ENCODE measurements around the gene ELOF1. TPM values are rescaled to one million over a fixed set of nuclear protein-coding genes. Genes with fewer than 3 reads are reported as not detected.
"Not testable (repeated sequence)": the region's sequence is repeated elsewhere in the genome, so short reads cannot be mapped to it uniquely, and the experiment has no call there.

The ELOF1 gene
- total RNA-seq (39.4 and 49.9 TPM in 2 replicates), polyA plus RNA-seq (80.2 and 92.6 TPM in 2 replicates), polyA minus RNA-seq (28.1 and 28.4 TPM in 2 replicates), Bru-seq, nascent RNA (percentile 61 among the genes with signal in this experiment), BruChase-seq, experiment 1, labeled RNA remaining after a 6-hour chase (percentile 74 among the genes with signal in this experiment), BruChase-seq, experiment 2, labeled RNA remaining after a 2-hour chase (percentile 71 among the genes with signal in this experiment)
- 62.7 and 66.4 TPM in 2 replicates for polyA plus RNA-seq (2011; cell fraction: cytosol; rRNA removed)
- polyA plus RNA-seq (2011; cell fraction: nucleus; rRNA removed) = 21.7 and 29.1 TPM in 2 replicates
- polyA plus RNA-seq (2012) = 52.9 and 56.2 TPM in 2 replicates
- polyA minus RNA-seq (2011; cell fraction: cytosol; rRNA and poly(A)+ RNA removed) = 29.0 TPM
- polyA minus RNA-seq (2011; cell fraction: nucleus; rRNA and poly(A)+ RNA removed) = 7.7 and 8.8 TPM in 2 replicates
- long read RNA-seq, transcript ELOF1-201 (4 exons, 1,019 nt) = major isoform, 38 of 72 reads
- long read RNA-seq, partial matches to known transcripts = 22 of 72 reads
- long read RNA-seq, other reads (novel, unspliced or antisense) = 9 of 72 reads

- dilution Hi-C loops (cut with MboI; ENCODE audit: extremely low pct_ligation_motif_present, low sequenced_read_pairs) (no loop called here), intact Hi-C loops (cut with micrococcal nuclease) (loop anchor here (1.0 to 2.0 kb wide), 3 partner anchors 28 to 54 kb away; partner anchors contain the start of genes ECSIT and ZNF653)
- ChIA-PET POLR2A (no interaction called here), CTCF (interaction anchor here (0.6 to 2.1 kb wide), 11 partner anchors 15 to 265 kb away, joined by 3 to 8 read pairs (median 4); partner anchors contain the start of gene ZNF653)
- Histone ChIP-seq H3K36me3 (ENCODE audit: control insufficient read depth in 2 of 2, extremely low read depth in 1 of 2, insufficient read depth in 2 of 2, low read length in 2 of 2) (peaks cover 0 to 4% of the 10 kb centered on the region in 2 experiments), H3K27me3 (ENCODE audit: control insufficient read depth in 2 of 2, insufficient read depth in 2 of 2, low read length in 2 of 2) (no peaks in the 10 kb centered on the region), H2AFZ (ENCODE audit: low read depth, low read length) (peak within 1 kb of the TSS; percentile 87), H4K20me1 (replicated peaks; ENCODE audit: control insufficient read depth, extremely low read depth, insufficient read depth, low read length) (no peaks in the 10 kb centered on the region), H3K4me1 (ENCODE audit: control insufficient read depth, extremely low read depth, insufficient read depth, low read length) (peaks cover 9% of the 10 kb centered on the region), H3K4me3 (replicated peaks in 1 of 3; ENCODE audit: insufficient read depth in 1 of 3, low read depth in 1 of 3, low read length in 3 of 3) (peak within 1 kb of the TSS; percentile 56 to 81 (median 58)), H3K79me2 (ENCODE audit: control insufficient read depth, insufficient read depth, low read length) (peaks cover 24% of the 10 kb centered on the region), H3K9ac (replicated peaks; ENCODE audit: extremely low read depth, insufficient read depth, low read length) (peak within 1 kb of the TSS; percentile 63), H3K9me1 (replicated peaks; ENCODE audit: control insufficient read depth, extremely low read depth, insufficient read depth, low read length) (no peaks in the 10 kb centered on the region), H3K4me2 (ENCODE audit: insufficient read depth, low read length) (peak within 1 kb of the TSS; percentile 90), H3K27ac (ENCODE audit: insufficient read depth, low read depth, low read length) (peak within 1 kb of the TSS; percentile 14), H3K9me3 (replicated peaks; ENCODE audit: control insufficient read depth, insufficient read depth, low read length) (no peaks in the 10 kb centered on the region)
- FAIRE-seq (peak; percentile 96), DNase-seq (ENCODE audit: low read depth, low spot score) (peak; percentile 97)
- peak; percentile 88 for TF ChIP-seq POLR2A (IDR thresholded peaks at IDR 0.05; ENCODE audit: low read depth, low read length)
- TF ChIP-seq FOS (IDR thresholded peaks at IDR 0.05; ENCODE audit: borderline replicate concordance, insufficient read depth, low read length) = no peak
- peak; percentile 94 for TF ChIP-seq POLR2AphosphoS5 (IDR thresholded peaks at IDR 0.05; ENCODE audit: insufficient read depth, low read depth, low read length)
- TSS peak; percentile 84 for BruUV-seq (replicated peaks)
Observed at GRCh38 chr19:11558881-11559828, at the start of gene ELOF1. Gene ELOF1, minus strand, starts transcription at chr19:11559230. Its CDS starts 4,883 bp downstream, at chr19:11554347.

GRCh38 chr19:11606484-11606883 lies 47.5 kb upstream of the ELOF1 start:
- ChIA-PET CTCF (no interaction called here), POLR2A (no interaction called here)
- H2AFZ ChIP-seq (ENCODE audit: low read depth, low read length) = no peak overlapping the region
- no peaks in the 10 kb centered on the region for H3K27me3 ChIP-seq (ENCODE audit: control insufficient read depth in 2 of 2, insufficient read depth in 2 of 2, low read length in 2 of 2)
- peaks cover 0 to 1% of the 10 kb centered on the region in 2 experiments for H3K36me3 ChIP-seq (ENCODE audit: control insufficient read depth in 2 of 2, extremely low read depth in 1 of 2, insufficient read depth in 2 of 2, low read length in 2 of 2)
- H4K20me1 ChIP-seq (replicated peaks; ENCODE audit: control insufficient read depth, extremely low read depth, insufficient read depth, low read length) = no peaks in the 10 kb centered on the region
- H3K27ac ChIP-seq (ENCODE audit: insufficient read depth, low read depth, low read length) = no peak overlapping the region
- dilution Hi-C loops (cut with MboI; ENCODE audit: extremely low pct_ligation_motif_present, low sequenced_read_pairs) (no loop called here), intact Hi-C loops (cut with micrococcal nuclease) (no loop called here)
- no peaks in the 10 kb centered on the region for H3K4me1 ChIP-seq (ENCODE audit: control insufficient read depth, extremely low read depth, insufficient read depth, low read length)
- TF ChIP-seq POLR2AphosphoS5 (IDR thresholded peaks at IDR 0.05; ENCODE audit: insufficient read depth, low read depth, low read length) (no peak), GATA2 (IDR thresholded peaks at IDR 0.05; ENCODE audit: insufficient read depth, insufficient read length, low read depth, low read length) (no peak), FOS (IDR thresholded peaks at IDR 0.05; ENCODE audit: borderline replicate concordance, insufficient read depth, low read length) (no peak)
- H3K79me2 ChIP-seq (ENCODE audit: control insufficient read depth, insufficient read depth, low read length) = peaks cover 36% of the 10 kb centered on the region
- H3K9me1 ChIP-seq (replicated peaks; ENCODE audit: control insufficient read depth, extremely low read depth, insufficient read depth, low read length) = no peaks in the 10 kb centered on the region
- FAIRE-seq (no peak), DNase-seq (ENCODE audit: low read depth, low spot score) (no peak)
- no peak overlapping the region for H3K4me3 ChIP-seq (replicated peaks in 1 of 3; ENCODE audit: insufficient read depth in 1 of 3, low read depth in 1 of 3, low read length in 3 of 3)
- H3K4me2 ChIP-seq (ENCODE audit: insufficient read depth, low read length) = no peak overlapping the region
- H3K9me3 ChIP-seq (replicated peaks; ENCODE audit: control insufficient read depth, insufficient read depth, low read length) = no peaks in the 10 kb centered on the region
- no peak overlapping the region for H3K9ac ChIP-seq (replicated peaks; ENCODE audit: extremely low read depth, insufficient read depth, low read length)
- no TSS peak for BruUV-seq (replicated peaks)

GRCh38 chr19:11599704-11600103 lies 40.7 kb upstream of the ELOF1 start:
- H3K9me1 ChIP-seq (replicated peaks; ENCODE audit: control insufficient read depth, extremely low read depth, insufficient read depth, low read length); H3K9ac ChIP-seq (replicated peaks; ENCODE audit: extremely low read depth, insufficient read depth, low read length); H3K4me2 ChIP-seq (ENCODE audit: insufficient read depth, low read length); H3K4me3 ChIP-seq (replicated peaks in 1 of 3; ENCODE audit: insufficient read depth in 1 of 3, low read depth in 1 of 3, low read length in 3 of 3); CTCF ChIA-PET; H3K27me3 ChIP-seq (ENCODE audit: control insufficient read depth in 2 of 2, insufficient read depth in 2 of 2, low read length in 2 of 2); FAIRE-seq; H2AFZ ChIP-seq (ENCODE audit: low read depth, low read length); dilution Hi-C loops (cut with MboI; ENCODE audit: extremely low pct_ligation_motif_present, low sequenced_read_pairs); BruUV-seq (replicated peaks); H4K20me1 ChIP-seq (replicated peaks; ENCODE audit: control insufficient read depth, extremely low read depth, insufficient read depth, low read length); H3K9me3 ChIP-seq (replicated peaks; ENCODE audit: control insufficient read depth, insufficient read depth, low read length); H3K4me1 ChIP-seq (ENCODE audit: control insufficient read depth, extremely low read depth, insufficient read depth, low read length); DNase-seq (ENCODE audit: low read depth, low spot score); POLR2A ChIA-PET; H3K36me3 ChIP-seq (ENCODE audit: control insufficient read depth in 2 of 2, extremely low read depth in 1 of 2, insufficient read depth in 2 of 2, low read length in 2 of 2); H3K27ac ChIP-seq (ENCODE audit: insufficient read depth, low read depth, low read length): not testable (repeated sequence)
- intact Hi-C loops (cut with micrococcal nuclease) = loop anchor here (5.0 to 10.0 kb wide), 2 partner anchors 138 to 385 kb away; partner anchors contain the start of gene ZNF823
- peaks cover 59% of the 10 kb centered on the region for H3K79me2 ChIP-seq (ENCODE audit: control insufficient read depth, insufficient read depth, low read length)
